ENCODE measurements around the gene PKIG. TPM values are rescaled to one million over a fixed set of nuclear protein-coding genes. Genes with fewer than 3 reads are reported as not detected.

The PKIG gene
- total RNA-seq, 2 experiments from 2014 or later: 4.5 to 4.6 TPM

DNA sequence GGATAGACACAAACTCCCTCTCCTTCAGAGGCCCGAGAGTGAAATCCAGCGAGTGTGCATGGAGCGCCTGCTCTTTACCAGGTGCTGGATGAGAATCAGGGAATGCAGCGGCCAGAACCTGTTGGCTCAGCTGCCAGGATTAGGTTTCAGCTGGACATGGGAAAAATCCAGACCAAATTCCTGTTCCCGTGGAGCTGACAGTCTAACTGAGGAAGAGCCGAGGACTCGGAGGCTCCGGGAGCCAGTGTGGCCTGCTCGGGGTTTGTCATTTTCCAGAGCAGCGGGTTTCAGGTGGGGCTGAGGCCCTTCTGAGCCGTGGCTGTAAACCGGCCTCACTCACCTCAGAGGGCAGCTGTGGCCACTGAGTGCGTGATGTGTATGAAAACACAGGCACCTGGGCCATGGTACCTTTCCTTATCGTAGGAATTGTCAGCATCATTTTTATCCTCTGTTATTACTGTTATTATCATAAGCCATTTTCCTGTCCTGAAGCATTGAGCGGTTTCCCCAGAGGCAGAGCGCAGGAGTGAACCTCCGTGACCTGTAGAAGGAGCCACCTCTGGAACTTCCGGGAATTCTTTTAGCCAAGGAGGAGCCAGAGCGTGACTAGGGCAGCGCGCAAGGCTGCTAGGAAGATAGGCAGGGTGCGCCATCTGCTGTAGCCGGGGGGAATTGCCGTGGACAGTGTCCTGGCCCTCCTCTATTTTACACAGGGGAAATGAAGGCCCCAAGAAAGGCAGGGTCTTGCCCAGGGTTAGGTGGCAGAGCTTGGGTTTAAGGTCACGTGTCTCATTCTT lies 27.3 kb downstream of the PKIG start:
- intact Hi-C loops (cut with DNase I, micrococcal nuclease): loop anchor here (1.0 to 5.0 kb wide), 7 partner anchors 33 to 394 kb away; partner anchors contain the start of genes SERINC3 (in 2 of the 2) and TTPAL (in 2 of the 2)
- peak; percentile 96 for ATAC-seq
- ChIA-PET CTCF (interaction anchor here (0.6 to 4.1 kb wide), 43 partner anchors 9 to 396 kb away, joined by 3 to 32 read pairs (median 4); partner anchors contain the start of genes FITM2, PKIG, SERINC3 and TTPAL), POLR2A (no interaction called here)
- H3K4me1 Mint-ChIP-seq: peaks cover 18% of the 10 kb centered on the region
- peak overlapping the region; percentile 84 for H3K27ac Mint-ChIP-seq
- H3K4me3 Mint-ChIP-seq: peak overlapping the region; percentile 24
- peaks cover 5% of the 10 kb centered on the region for H3K36me3 Mint-ChIP-seq (ENCODE audit: low read depth)
- H3K27me3 Mint-ChIP-seq: no peaks in the 10 kb centered on the region
- peak; percentile 91 for DNase-seq
- H3K9me3 Mint-ChIP-seq (ENCODE audit: low read depth): no peaks in the 10 kb centered on the region

DNA sequence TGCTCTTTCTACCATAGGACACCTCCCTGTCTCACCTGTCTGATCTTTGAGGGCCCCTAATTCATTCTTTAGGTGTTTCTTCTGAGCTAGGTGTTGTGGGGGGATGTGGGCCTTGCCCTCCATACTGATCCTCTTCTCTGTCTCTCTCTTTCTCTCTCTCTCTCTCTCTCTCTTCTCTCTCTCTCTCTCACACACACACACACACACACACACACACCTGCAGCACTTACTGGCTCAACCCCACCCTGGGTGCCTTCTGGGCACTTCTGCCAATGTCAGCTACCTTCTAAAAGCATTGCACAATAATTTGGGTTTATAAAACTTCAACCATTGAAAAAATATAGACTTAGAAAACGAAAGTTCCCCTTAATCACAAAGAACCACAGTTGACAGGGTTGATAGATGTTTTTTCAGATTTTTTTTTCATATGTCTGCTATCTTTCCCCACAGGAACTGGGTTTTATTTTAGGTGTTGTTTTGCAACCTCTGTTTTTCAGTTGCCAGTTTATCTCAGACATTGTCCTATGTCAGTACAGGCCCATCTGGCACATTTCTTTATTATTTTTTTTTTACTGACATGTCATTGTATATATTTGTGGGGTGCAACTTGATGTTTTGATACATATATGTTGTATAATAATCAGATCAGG lies 28.1 kb downstream of the PKIG start:
- Mint-ChIP-seq H3K9me3 (ENCODE audit: low read depth) (no peaks in the 10 kb centered on the region), H3K4me1 (peaks cover 25% of the 10 kb centered on the region), H3K27me3 (no peaks in the 10 kb centered on the region), H3K36me3 (ENCODE audit: low read depth) (peaks cover 5% of the 10 kb centered on the region), H3K4me3 (no peak overlapping the region), H3K27ac (peak overlapping the region; percentile 67)
- POLR2A ChIA-PET: interaction anchor here (0.6 kb wide), 1 partner anchor 37 kb away, joined by 3 read pairs; no protein-coding TSS in a partner anchor
- CTCF ChIA-PET: interaction anchor here (0.6 to 4.1 kb wide), 38 partner anchors 8 to 392 kb away, joined by 3 to 32 read pairs (median 4); partner anchors contain the start of genes FITM2, PKIG, SERINC3 and TTPAL
- intact Hi-C loops (cut with DNase I, micrococcal nuclease): loop anchor here (1.0 to 5.0 kb wide), 7 partner anchors 34 to 395 kb away; partner anchors contain the start of genes SERINC3 (in 2 of the 2) and TTPAL (in 2 of the 2)
- ATAC-seq: peak; percentile 34
- no peak for DNase-seq

DNA sequence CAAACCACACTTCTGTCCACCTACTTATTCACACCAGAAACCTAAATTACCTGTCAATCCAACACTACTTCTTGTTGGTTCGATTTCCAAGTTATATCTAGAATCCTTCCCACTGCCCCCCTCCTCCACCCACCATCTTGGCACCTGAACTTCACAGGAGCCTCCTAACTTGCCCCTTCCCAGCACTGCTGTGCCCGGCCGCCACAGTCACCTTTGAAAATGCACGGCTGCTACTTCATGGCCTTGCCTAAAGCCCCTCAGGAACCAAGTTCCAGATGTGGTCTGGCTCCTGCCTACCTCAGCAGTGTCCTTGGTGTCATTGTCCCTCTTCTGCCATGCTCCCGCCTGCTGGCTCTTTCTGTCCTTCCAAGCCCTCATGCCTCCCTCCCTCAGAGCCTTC lies 31.2 kb downstream of the PKIG start:
- ChIA-PET CTCF (interaction anchor here (1.1 kb wide), 1 partner anchor 301 kb away, joined by 3 read pairs; no protein-coding TSS in a partner anchor), POLR2A (no interaction called here)
- intact Hi-C loops (cut with DNase I, micrococcal nuclease): loop anchor here in 1 of 2 experiments (5.0 kb wide), 1 partner anchor 136 kb away; the partner anchor contains the start of gene TTPAL
- Mint-ChIP-seq H3K4me3 (no peak overlapping the region), H3K27me3 (no peaks in the 10 kb centered on the region), H3K4me1 (peaks cover 49% of the 10 kb centered on the region), H3K36me3 (ENCODE audit: low read depth) (peaks cover 7% of the 10 kb centered on the region), H3K27ac (peak overlapping the region; percentile 23), H3K9me3 (ENCODE audit: low read depth) (no peaks in the 10 kb centered on the region)
- DNase-seq (no peak), ATAC-seq (no peak)

DNA sequence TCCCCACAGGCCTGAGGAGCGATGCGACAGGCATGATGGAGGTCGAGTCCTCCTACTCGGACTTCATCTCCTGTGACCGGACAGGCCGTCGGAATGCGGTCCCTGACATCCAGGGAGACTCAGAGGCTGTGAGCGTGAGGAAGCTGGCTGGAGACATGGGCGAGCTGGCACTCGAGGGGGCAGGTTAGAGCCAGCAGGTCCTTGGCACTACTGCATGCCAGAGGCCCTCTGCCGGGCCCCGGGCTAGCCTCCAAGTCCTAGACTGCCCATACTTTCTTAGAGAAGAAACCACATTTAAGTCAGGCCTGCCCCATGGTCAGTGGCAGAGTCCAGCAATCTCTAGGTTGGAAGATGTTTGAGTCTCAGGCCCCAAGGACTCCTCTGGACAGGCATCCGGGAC lies 32.1 kb downstream of the PKIG start:
- ChIA-PET POLR2A (no interaction called here), CTCF (interaction anchor here (1.1 to 1.2 kb wide), 2 partner anchors 68 to 302 kb away, joined by 3 read pairs; no protein-coding TSS in a partner anchor)
- intact Hi-C loops (cut with DNase I, micrococcal nuclease): loop anchor here in 1 of 2 experiments (5.0 kb wide), 1 partner anchor 137 kb away; the partner anchor contains the start of gene TTPAL
- no peak for DNase-seq
- ATAC-seq: no peak
- Mint-ChIP-seq H3K4me1 (peaks cover 57% of the 10 kb centered on the region), H3K27me3 (no peaks in the 10 kb centered on the region), H3K4me3 (no peak overlapping the region), H3K9me3 (ENCODE audit: low read depth) (no peaks in the 10 kb centered on the region), H3K27ac (peak overlapping the region; percentile 23), H3K36me3 (ENCODE audit: low read depth) (peaks cover 13% of the 10 kb centered on the region)

GRCh38 chr20:44615169-44615791 lies 32.9 kb downstream of the PKIG start:
- intact Hi-C loops (cut with DNase I, micrococcal nuclease): no loop called here

GRCh38 chr20:44615876-44616603 lies 33.7 kb downstream of the PKIG start:
- H3K4me3 Mint-ChIP-seq: no peak overlapping the region
- peaks cover 46% of the 10 kb centered on the region for H3K4me1 Mint-ChIP-seq
- H3K27ac Mint-ChIP-seq: peak overlapping the region; percentile 59
- ATAC-seq (no peak), DNase-seq (no peak)
- no peaks in the 10 kb centered on the region for H3K9me3 Mint-ChIP-seq (ENCODE audit: low read depth)
- H3K36me3 Mint-ChIP-seq (ENCODE audit: low read depth): peaks cover 27% of the 10 kb centered on the region
- CTCF ChIA-PET: no interaction called here
- POLR2A ChIA-PET: no interaction called here
- no peaks in the 10 kb centered on the region for H3K27me3 Mint-ChIP-seq
- intact Hi-C loops (cut with DNase I, micrococcal nuclease): no loop called here

More at GRCh38 chr20:44615169-44615791, 32.9 kb downstream of the PKIG start:
- peaks cover 51% of the 10 kb centered on the region for H3K4me1 Mint-ChIP-seq
- peaks cover 20% of the 10 kb centered on the region for H3K36me3 Mint-ChIP-seq (ENCODE audit: low read depth)
- peak overlapping the region; percentile 80 for H3K27ac Mint-ChIP-seq
- ChIA-PET POLR2A (no interaction called here), CTCF (interaction anchor here (1.2 kb wide), 1 partner anchor 67 kb away, joined by 3 read pairs; no protein-coding TSS in a partner anchor)
- no peak overlapping the region for H3K4me3 Mint-ChIP-seq
- DNase-seq (peak; percentile 32), ATAC-seq (peak; percentile 18)
- no peaks in the 10 kb centered on the region for H3K27me3 Mint-ChIP-seq
- no peaks in the 10 kb centered on the region for H3K9me3 Mint-ChIP-seq (ENCODE audit: low read depth)

- DNase-seq (no peak), ATAC-seq (no peak)
- intact Hi-C loops (cut with DNase I, micrococcal nuclease): no loop called here
- Mint-ChIP-seq H3K27me3 (no peaks in the 10 kb centered on the region), H3K27ac (no peak overlapping the region), H3K4me3 (no peak overlapping the region), H3K36me3 (ENCODE audit: low read depth) (peaks cover 31% of the 10 kb centered on the region), H3K9me3 (ENCODE audit: low read depth) (no peaks in the 10 kb centered on the region), H3K4me1 (peaks cover 44% of the 10 kb centered on the region)
- ChIA-PET POLR2A (no interaction called here), CTCF (no interaction called here)
These were observed 34.2 kb downstream of the PKIG start for GRCh38 chr20:44616604-44616964.

GRCh38 chr20:44618318-44618731 lies 35.9 kb downstream of the PKIG start:
- ChIA-PET CTCF (interaction anchor here (1.0 to 1.7 kb wide), 4 partner anchors 9 to 234 kb away, joined by 3 to 17 read pairs (median 6); no protein-coding TSS in a partner anchor), POLR2A (interaction anchor here (0.7 kb wide), 1 partner anchor 191 kb away, joined by 3 read pairs; no protein-coding TSS in a partner anchor)
- H3K27me3 Mint-ChIP-seq: no peaks in the 10 kb centered on the region
- intact Hi-C loops (cut with DNase I, micrococcal nuclease): no loop called here
- H3K9me3 Mint-ChIP-seq (ENCODE audit: low read depth): no peaks in the 10 kb centered on the region
- H3K4me1 Mint-ChIP-seq: peaks cover 44% of the 10 kb centered on the region
- no peak overlapping the region for H3K4me3 Mint-ChIP-seq
- peak overlapping the region; percentile 39 for H3K27ac Mint-ChIP-seq
- peaks cover 49% of the 10 kb centered on the region for H3K36me3 Mint-ChIP-seq (ENCODE audit: low read depth)
- DNase-seq (peak; percentile 60), ATAC-seq (peak; percentile 72)

DNA sequence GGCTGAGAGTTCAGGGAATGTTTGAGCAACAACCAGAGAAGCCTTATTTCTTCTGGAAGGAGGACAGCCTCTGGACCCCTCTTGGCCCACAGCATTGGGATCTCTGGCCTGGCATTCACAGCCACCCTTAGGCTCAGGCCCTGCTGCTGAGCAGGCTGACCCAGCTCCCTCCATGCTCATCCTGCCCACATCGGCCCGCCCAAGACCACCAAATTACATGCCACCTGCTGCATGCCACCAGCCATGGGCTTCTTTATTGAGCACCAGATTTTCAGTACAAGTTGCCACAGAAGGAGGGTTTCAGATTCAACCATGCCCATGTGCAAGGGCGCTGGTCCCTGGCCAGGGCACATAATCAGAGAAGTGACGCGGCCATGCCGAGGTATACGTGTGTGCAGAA lies 36.9 kb downstream of the PKIG start:
- Mint-ChIP-seq H3K36me3 (ENCODE audit: low read depth) (peaks cover 48% of the 10 kb centered on the region), H3K27me3 (no peaks in the 10 kb centered on the region), H3K4me3 (no peak overlapping the region), H3K9me3 (ENCODE audit: low read depth) (no peaks in the 10 kb centered on the region), H3K4me1 (peaks cover 42% of the 10 kb centered on the region), H3K27ac (no peak overlapping the region)
- intact Hi-C loops (cut with DNase I, micrococcal nuclease): no loop called here
- ATAC-seq (no peak), DNase-seq (no peak)
- POLR2A ChIA-PET: no interaction called here
- CTCF ChIA-PET: interaction anchor here (0.6 to 1.7 kb wide), 3 partner anchors 10 to 235 kb away, joined by 3 to 17 read pairs (median 7); no protein-coding TSS in a partner anchor

DNA sequence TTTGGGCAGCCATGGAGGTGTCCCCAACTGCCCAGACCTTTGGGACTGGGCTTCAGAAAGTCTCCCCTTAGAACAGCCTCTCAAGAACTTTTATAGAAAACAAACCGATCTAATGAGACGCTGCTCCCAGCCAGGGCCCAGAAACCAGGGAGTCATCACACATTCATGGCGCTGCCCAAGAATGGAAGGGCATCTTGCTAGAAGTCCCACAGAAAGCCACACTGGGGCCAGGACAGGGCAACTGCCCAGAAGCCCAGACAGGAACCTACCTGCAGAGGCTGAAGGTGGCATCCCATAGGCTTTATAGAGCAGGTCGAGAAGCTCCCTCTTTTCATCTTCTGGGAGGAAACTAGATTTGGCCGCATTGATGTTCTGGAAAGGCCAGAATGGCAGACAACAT lies 37.7 kb downstream of the PKIG start:
- POLR2A ChIA-PET: no interaction called here
- Mint-ChIP-seq H3K4me3 (no peak overlapping the region), H3K4me1 (peaks cover 36% of the 10 kb centered on the region), H3K36me3 (ENCODE audit: low read depth) (peaks cover 54% of the 10 kb centered on the region), H3K27me3 (no peaks in the 10 kb centered on the region), H3K27ac (no peak overlapping the region), H3K9me3 (ENCODE audit: low read depth) (no peaks in the 10 kb centered on the region)
- DNase-seq: no peak
- intact Hi-C loops (cut with DNase I, micrococcal nuclease): no loop called here
- CTCF ChIA-PET: no interaction called here
- no peak for ATAC-seq
